K562 (cell line): ENCODE results near the gene RFC2.

Experiments
- CREB1 ChIP-seq, 2 experiments: sonication (generic) in 1 of 2; formaldehyde crosslinking in 1 of 2; IDR thresholded peaks; 2 replicates each; pipeline versions ENCODE4 v1.6.1 to v1.8.0; 2012 to 2022; ENCODE audit warnings: inconsistent platforms in 1 of 2, mild to moderate bottlenecking in 1 of 2, missing genetic modification reagents in 1 of 2, moderate library complexity in 1 of 2
- EGR1 ChIP-seq: fragments of 450-650 bp; conservative IDR thresholded peaks from 2 replicates; pipeline ENCODE4 v1.6.1; 2017; ENCODE audit warnings: mild to moderate bottlenecking
- JUND ChIP-seq, 2 experiments: IDR thresholded peaks; 2 replicates in 1 of 2; 3 replicates in 1 of 2; pipeline ENCODE4 v1.6.1; 2011; ENCODE audit warnings: borderline replicate concordance in 2 of 2, low read depth in 2 of 2, low read length in 2 of 2, improper control_type of control experiment in 1 of 2, missing biosample characterization in 1 of 2, missing genetic modification characterization in 1 of 2, missing genetic modification reagents in 1 of 2
- PHF20 ChIP-seq: fragments of 450-650 bp; IDR thresholded peaks from 2 replicates; pipeline ENCODE4 v1.6.1; 2018; ENCODE audit not compliant: partially characterized antibody
- POLR2A ChIP-seq: fragments of 450-650 bp; conservative IDR thresholded peaks from 2 replicates; pipeline ENCODE4 v1.6.1; 2016
- PTTG1 ChIP-seq: fragments of 450-650 bp; IDR thresholded peaks from 2 replicates; pipeline ENCODE4 v1.6.1; 2016; ENCODE audit warnings: low read depth, mild to moderate bottlenecking, missing genetic modification characterization, missing compliant biosample characterization
- SNRNP70 ChIP-seq: fragments of 200-400 bp; formaldehyde crosslinking; optimal IDR thresholded peaks from 2 replicates; pipeline ENCODE3; 2017; ENCODE audit warnings: low read depth, low read length
- ZBTB17 ChIP-seq: fragments of 450-650 bp; formaldehyde crosslinking; IDR thresholded peaks from 2 replicates; pipeline ENCODE4 v1.4.0; 2020; ENCODE audit warnings: mild to moderate bottlenecking
- ZNF121 ChIP-seq: sonication (generic); formaldehyde crosslinking; conservative IDR thresholded peaks from 2 replicates; pipeline ENCODE4 v1.8.0; 2022; ENCODE audit warnings: missing genetic modification reagents
- ZNF764 ChIP-seq: fragments of 250-450 bp; sonication (Bioruptor Pico); IDR thresholded peaks from 2 replicates; pipeline ENCODE4 v1.4.0; 2020; ENCODE audit warnings: low read depth, mild to moderate bottlenecking, moderate library complexity
- TF ChIP-seq, protein P1 (sequence below), 3 experiments: IDR thresholded peaks in 2 of 3; conservative IDR thresholded peaks in 1 of 3; 2 replicates each; pipeline ENCODE4 v1.5.1; 2011 to 2012; ENCODE audit warnings: low read length in 3 of 3, mild to moderate bottlenecking in 3 of 3, control low read depth in 2 of 3, improper control_type of control experiment in 1 of 3, inconsistent platforms in 1 of 3, low read depth in 1 of 3, mixed read lengths in 1 of 3, moderate library complexity in 1 of 3; ENCODE audit not compliant: insufficient read depth in 2 of 3
- TF ChIP-seq, protein P2 (sequence below): sonication (generic); formaldehyde crosslinking; IDR thresholded peaks from 2 replicates; pipeline ENCODE4 v1.8.0; 2023; ENCODE audit warnings: mild to moderate bottlenecking, missing genetic modification reagents

DNA sequence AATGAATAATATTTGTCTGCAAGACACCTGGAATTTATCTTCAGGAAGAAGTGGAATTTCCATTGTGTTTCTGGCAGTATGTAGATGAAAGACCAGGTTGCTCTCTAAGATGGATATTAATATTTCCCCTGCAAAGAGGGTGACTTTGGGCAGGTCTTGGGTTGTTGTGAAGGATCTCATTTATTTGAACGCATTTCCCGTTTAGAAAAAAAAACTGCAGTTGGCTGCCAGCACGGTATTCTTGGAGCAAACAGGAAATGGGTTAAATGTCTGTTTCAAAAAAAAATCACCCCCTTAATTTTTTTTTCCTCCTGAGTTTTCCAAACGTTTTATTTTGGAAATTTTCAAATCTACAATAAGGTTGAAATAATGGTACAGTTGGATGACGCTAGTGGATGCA is 68.6 kb downstream of the RFC2 start:
- TF ChIP-seq SNRNP70 (no peak), JUND (IDR thresholded peaks at IDR 0.05; ENCODE audit: borderline replicate concordance, low read depth, low read length) (no peak), JUND (tag; IDR thresholded peaks at IDR 0.05; ENCODE audit: borderline replicate concordance, low read depth, low read length) (no peak), EGR1 (no peak), ZBTB17 (no peak), PTTG1 (tag) (no peak), ZNF764 (no peak), PHF20 (no peak), POLR2A (no peak), CREB1 (IDR thresholded peaks at IDR 0.05) (no peak), CREB1 (CRISPR knock-in tag; IDR thresholded peaks at IDR 0.05) (no peak), ZNF121 (CRISPR knock-in tag) (no peak)
- TF ChIP-seq, protein P1, sequence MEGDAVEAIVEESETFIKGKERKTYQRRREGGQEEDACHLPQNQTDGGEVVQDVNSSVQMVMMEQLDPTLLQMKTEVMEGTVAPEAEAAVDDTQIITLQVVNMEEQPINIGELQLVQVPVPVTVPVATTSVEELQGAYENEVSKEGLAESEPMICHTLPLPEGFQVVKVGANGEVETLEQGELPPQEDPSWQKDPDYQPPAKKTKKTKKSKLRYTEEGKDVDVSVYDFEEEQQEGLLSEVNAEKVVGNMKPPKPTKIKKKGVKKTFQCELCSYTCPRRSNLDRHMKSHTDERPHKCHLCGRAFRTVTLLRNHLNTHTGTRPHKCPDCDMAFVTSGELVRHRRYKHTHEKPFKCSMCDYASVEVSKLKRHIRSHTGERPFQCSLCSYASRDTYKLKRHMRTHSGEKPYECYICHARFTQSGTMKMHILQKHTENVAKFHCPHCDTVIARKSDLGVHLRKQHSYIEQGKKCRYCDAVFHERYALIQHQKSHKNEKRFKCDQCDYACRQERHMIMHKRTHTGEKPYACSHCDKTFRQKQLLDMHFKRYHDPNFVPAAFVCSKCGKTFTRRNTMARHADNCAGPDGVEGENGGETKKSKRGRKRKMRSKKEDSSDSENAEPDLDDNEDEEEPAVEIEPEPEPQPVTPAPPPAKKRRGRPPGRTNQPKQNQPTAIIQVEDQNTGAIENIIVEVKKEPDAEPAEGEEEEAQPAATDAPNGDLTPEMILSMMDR (IDR thresholded peaks at IDR 0.05 in 2 of 3, conservative IDR thresholded peaks at IDR 0.05 in 1 of 3; ENCODE audit: insufficient read depth in 2 of 3, low read depth in 1 of 3, low read length in 3 of 3), result no peak
- TF ChIP-seq, protein P2, sequence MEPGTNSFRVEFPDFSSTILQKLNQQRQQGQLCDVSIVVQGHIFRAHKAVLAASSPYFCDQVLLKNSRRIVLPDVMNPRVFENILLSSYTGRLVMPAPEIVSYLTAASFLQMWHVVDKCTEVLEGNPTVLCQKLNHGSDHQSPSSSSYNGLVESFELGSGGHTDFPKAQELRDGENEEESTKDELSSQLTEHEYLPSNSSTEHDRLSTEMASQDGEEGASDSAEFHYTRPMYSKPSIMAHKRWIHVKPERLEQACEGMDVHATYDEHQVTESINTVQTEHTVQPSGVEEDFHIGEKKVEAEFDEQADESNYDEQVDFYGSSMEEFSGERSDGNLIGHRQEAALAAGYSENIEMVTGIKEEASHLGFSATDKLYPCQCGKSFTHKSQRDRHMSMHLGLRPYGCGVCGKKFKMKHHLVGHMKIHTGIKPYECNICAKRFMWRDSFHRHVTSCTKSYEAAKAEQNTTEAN, result no peak
